ENCODE measurements around the gene LIN52. TPM values are rescaled to one million over a fixed set of nuclear protein-coding genes. Genes with fewer than 3 reads are reported as not detected.
A peak's percentile ranks its signal among the peaks of the same experiment; 100 is the strongest.

The LIN52 gene
- total and polyA plus RNA-seq, 4 donors = 3.8 to 9.9 (median 5.3) TPM

- WGBS = 24% methylated on average over 3 of the region's 3 CpGs
Measured at GRCh38 chr14:74133833-74134481, 49.2 kb downstream of the LIN52 start.

More at GRCh38 chr14:74133833-74134481, 49.2 kb downstream of the LIN52 start:
- DNase-seq (ENCODE audit: low spot score) = no peak
- peak; percentile 27 to 78 for TF ChIP-seq JUND (IDR thresholded peaks at IDR 0.05)
- peak in 1 of 2 donors; percentile 37 for TF ChIP-seq EGR1 (IDR thresholded peaks at IDR 0.05; ENCODE audit: low read depth in 2 of 2)
- peak; percentile 42 for TF ChIP-seq HNF4G (IDR thresholded peaks at IDR 0.05)
- no peak for TF ChIP-seq CTCF (IDR thresholded peaks at IDR 0.05; ENCODE audit: low read depth, low read length, missing input control)
- TF ChIP-seq ZBTB33 (IDR thresholded peaks at IDR 0.05) = peak; percentile 12
- TF ChIP-seq ATF3 (IDR thresholded peaks at IDR 0.05) = peak; percentile 16
- TF ChIP-seq SP1 (IDR thresholded peaks at IDR 0.05) = peak; percentile 83
- peak; percentile 65 to 80 for TF ChIP-seq RXRA (IDR thresholded peaks at IDR 0.05)
- TF ChIP-seq NR2F2 (IDR thresholded peaks at IDR 0.05) = no peak
- TF ChIP-seq YY1 (IDR thresholded peaks at IDR 0.05) = peak; percentile 74
- no peak for TF ChIP-seq FOXA1 (IDR thresholded peaks at IDR 0.05)
- peak; percentile 50 for TF ChIP-seq FOXA2 (IDR thresholded peaks at IDR 0.05)
- peak; percentile 76 to 81 for TF ChIP-seq HNF4A (conservative IDR thresholded peaks at IDR 0.05)
- TF ChIP-seq TAF1 (conservative IDR thresholded peaks at IDR 0.05) = peak; percentile 19
- TF ChIP-seq GABPA (IDR thresholded peaks at IDR 0.05 in 1 of 2, conservative IDR thresholded peaks at IDR 0.05 in 1 of 2) = peak in 1 of 2 donors; percentile 32
- peak; percentile 26 to 42 for TF ChIP-seq RAD21 (IDR thresholded peaks at IDR 0.05)
- TF ChIP-seq, protein P1, sequence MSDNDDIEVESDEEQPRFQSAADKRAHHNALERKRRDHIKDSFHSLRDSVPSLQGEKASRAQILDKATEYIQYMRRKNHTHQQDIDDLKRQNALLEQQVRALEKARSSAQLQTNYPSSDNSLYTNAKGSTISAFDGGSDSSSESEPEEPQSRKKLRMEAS (IDR thresholded peaks at IDR 0.05) = peak; percentile 46
- TF ChIP-seq, protein P2, sequence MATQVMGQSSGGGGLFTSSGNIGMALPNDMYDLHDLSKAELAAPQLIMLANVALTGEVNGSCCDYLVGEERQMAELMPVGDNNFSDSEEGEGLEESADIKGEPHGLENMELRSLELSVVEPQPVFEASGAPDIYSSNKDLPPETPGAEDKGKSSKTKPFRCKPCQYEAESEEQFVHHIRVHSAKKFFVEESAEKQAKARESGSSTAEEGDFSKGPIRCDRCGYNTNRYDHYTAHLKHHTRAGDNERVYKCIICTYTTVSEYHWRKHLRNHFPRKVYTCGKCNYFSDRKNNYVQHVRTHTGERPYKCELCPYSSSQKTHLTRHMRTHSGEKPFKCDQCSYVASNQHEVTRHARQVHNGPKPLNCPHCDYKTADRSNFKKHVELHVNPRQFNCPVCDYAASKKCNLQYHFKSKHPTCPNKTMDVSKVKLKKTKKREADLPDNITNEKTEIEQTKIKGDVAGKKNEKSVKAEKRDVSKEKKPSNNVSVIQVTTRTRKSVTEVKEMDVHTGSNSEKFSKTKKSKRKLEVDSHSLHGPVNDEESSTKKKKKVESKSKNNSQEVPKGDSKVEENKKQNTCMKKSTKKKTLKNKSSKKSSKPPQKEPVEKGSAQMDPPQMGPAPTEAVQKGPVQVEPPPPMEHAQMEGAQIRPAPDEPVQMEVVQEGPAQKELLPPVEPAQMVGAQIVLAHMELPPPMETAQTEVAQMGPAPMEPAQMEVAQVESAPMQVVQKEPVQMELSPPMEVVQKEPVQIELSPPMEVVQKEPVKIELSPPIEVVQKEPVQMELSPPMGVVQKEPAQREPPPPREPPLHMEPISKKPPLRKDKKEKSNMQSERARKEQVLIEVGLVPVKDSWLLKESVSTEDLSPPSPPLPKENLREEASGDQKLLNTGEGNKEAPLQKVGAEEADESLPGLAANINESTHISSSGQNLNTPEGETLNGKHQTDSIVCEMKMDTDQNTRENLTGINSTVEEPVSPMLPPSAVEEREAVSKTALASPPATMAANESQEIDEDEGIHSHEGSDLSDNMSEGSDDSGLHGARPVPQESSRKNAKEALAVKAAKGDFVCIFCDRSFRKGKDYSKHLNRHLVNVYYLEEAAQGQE (IDR thresholded peaks at IDR 0.05) = peak; percentile 71
- Histone ChIP-seq H3K27me3 (ENCODE audit: control insufficient read depth in 4 of 4, insufficient read depth in 4 of 4, low read length in 3 of 4) (no peaks in the 10 kb centered on the region), H3K36me3 (ENCODE audit: control insufficient read depth in 4 of 4, insufficient read depth in 3 of 4, low read depth in 1 of 4, low read length in 3 of 4) (no peaks in the 10 kb centered on the region), H3K9me3 (ENCODE audit: control insufficient read depth in 4 of 4, low read length in 3 of 4) (no peaks in the 10 kb centered on the region), H3K4me3 (ENCODE audit: low read depth in 1 of 3, low read length in 3 of 3) (peak overlapping the region in 2 of 3 donors; percentile 3 to 18), H3K27ac (ENCODE audit: low read depth in 1 of 2, low read length in 2 of 2) (peak overlapping the region; percentile 79 to 81), H3K9ac (ENCODE audit: low read depth in 1 of 2, low read length in 2 of 2) (peak overlapping the region in 1 of 2 donors; percentile 45), H3K4me1 (ENCODE audit: control insufficient read depth in 4 of 4, insufficient read depth in 4 of 4, low read length in 3 of 4) (peaks cover 4 to 34% (median 16%) of the 10 kb centered on the region in 4 donors)

All from liver (tissue), 9 donors.